HepG2 (cell line): ENCODE data around the gene TBX21. TPM values are rescaled to one million over a fixed set of nuclear protein-coding genes. Genes with fewer than 3 reads are reported as not detected.

ENCODE experiments used
- ATAD3A ChIP-seq: sonication (generic); formaldehyde crosslinking; IDR thresholded peaks from 2 replicates; pipeline ENCODE4 v1.4.0; 2020; ENCODE audit warnings: missing genetic modification reagents
- DZIP1 ChIP-seq: sonication (generic); formaldehyde crosslinking; IDR thresholded peaks from 2 replicates; pipeline ENCODE4 v1.5.0; 2020; ENCODE audit warnings: mild to moderate bottlenecking, missing genetic modification reagents
- MAF1 ChIP-seq: sonication (generic); formaldehyde crosslinking; IDR thresholded peaks from 2 replicates; pipeline ENCODE4 v1.5.0; 2020; ENCODE audit warnings: missing genetic modification reagents, borderline replicate concordance
- MXD3 ChIP-seq: IDR thresholded peaks from 2 replicates; pipeline ENCODE4 v1.6.1; 2016; ENCODE audit warnings: mild to moderate bottlenecking, missing biosample characterization, missing genetic modification reagents
- MXD4 ChIP-seq: IDR thresholded peaks from 2 replicates; pipeline ENCODE4 v1.6.1; 2016; ENCODE audit warnings: mild to moderate bottlenecking, missing biosample characterization, missing genetic modification reagents
- MYNN ChIP-seq: sonication (generic); formaldehyde crosslinking; IDR thresholded peaks from 2 replicates; pipeline ENCODE4 v1.4.0; 2020; ENCODE audit warnings: mild to moderate bottlenecking, low read depth, missing genetic modification reagents
- SUZ12 ChIP-seq: fragments of 150-350 bp; IDR thresholded peaks from 2 replicates; pipeline ENCODE4 v1.6.1; 2014; ENCODE audit warnings: low read depth, low read length
- TAF15 ChIP-seq: fragments of 200-400 bp; formaldehyde crosslinking; IDR thresholded peaks from one replicate; pipeline ENCODE4 v1.6.1; 2018; ENCODE audit warnings: mild to moderate bottlenecking, low read depth, low read length; ENCODE audit not compliant: poor library complexity, severe bottlenecking
- TEAD2 ChIP-seq: sonication (generic); formaldehyde crosslinking; IDR thresholded peaks from 2 replicates; pipeline ENCODE4 v1.9.0; 2021; ENCODE audit warnings: missing genetic modification reagents
- ZBTB14 ChIP-seq: sonication (generic); formaldehyde crosslinking; IDR thresholded peaks from 2 replicates; pipeline ENCODE4 v1.4.0; 2020; ENCODE audit warnings: missing genetic modification reagents
- ZNF296 ChIP-seq: sonication (generic); formaldehyde crosslinking; conservative IDR thresholded peaks from 2 replicates; pipeline ENCODE4 v1.5.0; 2020; ENCODE audit warnings: mild to moderate bottlenecking, missing genetic modification reagents
- ZNF704 ChIP-seq: sonication (generic); formaldehyde crosslinking; IDR thresholded peaks from 2 replicates; pipeline ENCODE4 v1.8.1; 2023; ENCODE audit warnings: mild to moderate bottlenecking, inconsistent platforms, moderate library complexity, missing genetic modification reagents, borderline replicate concordance
- ZNF75D ChIP-seq: sonication (generic); formaldehyde crosslinking; IDR thresholded peaks from 2 replicates; pipeline ENCODE4 v1.8.1; 2023; ENCODE audit warnings: missing genetic modification reagents, mild to moderate bottlenecking, borderline replicate concordance
- ZNF792 ChIP-seq: IDR thresholded peaks from 2 replicates; pipeline ENCODE4 v1.6.1; 2016
- polyA plus RNA-seq, 8 experiments: library from polyadenylated mRNA; depleted of rRNA in 3 of 8; stranded (reverse) in 7 of 8; unstranded in 1 of 8; fragments of >200 nt; fragmentation: Illumina TruSeq in 4 of 8; extraction: Trizol in 4 of 8; gene quantifications; 2 replicates each; pipeline versions ENCODE4 v1.2.1 to v1.2.3, GENCODE V29; 2011 to 2016; ENCODE audit warnings: low read depth in 4 of 8, missing spikeins in 1 of 8, mixed read lengths in 1 of 8; ENCODE audit not compliant: insufficient read depth in 1 of 8
- total RNA-seq, 5 experiments: library from RNA; depleted of rRNA; stranded (reverse); fragments of >200 nt; fragmentation: Illumina TruSeq; extraction: Trizol; gene quantifications; 2 replicates each; pipeline ENCODE4 v1.2.3, GENCODE V29; 2016; ENCODE audit warnings: low read depth in 1 of 5
- TF ChIP-seq, protein P1 (sequence below): sonication (generic); formaldehyde crosslinking; IDR thresholded peaks from 2 replicates; pipeline ENCODE4 v1.4.0; 2020; ENCODE audit warnings: mild to moderate bottlenecking, missing genetic modification reagents, borderline replicate concordance
- TF ChIP-seq, protein P2 (sequence below): sonication (generic); formaldehyde crosslinking; IDR thresholded peaks from 2 replicates; pipeline ENCODE4 v1.5.1; 2020; ENCODE audit warnings: missing genetic modification reagents, mild to moderate bottlenecking, borderline replicate concordance

Gene TBX21
- total and polyA plus RNA-seq, 2 of the 13 experiments (the other 11 are each of a cell fraction or from before 2014, with no cell fraction given), result not detected

GRCh38 chr17:47693731-47694580 is 39.1 kb upstream of the TBX21 start, which contains the start of gene TBKBP1 (continued):
- TF ChIP-seq, protein P1, sequence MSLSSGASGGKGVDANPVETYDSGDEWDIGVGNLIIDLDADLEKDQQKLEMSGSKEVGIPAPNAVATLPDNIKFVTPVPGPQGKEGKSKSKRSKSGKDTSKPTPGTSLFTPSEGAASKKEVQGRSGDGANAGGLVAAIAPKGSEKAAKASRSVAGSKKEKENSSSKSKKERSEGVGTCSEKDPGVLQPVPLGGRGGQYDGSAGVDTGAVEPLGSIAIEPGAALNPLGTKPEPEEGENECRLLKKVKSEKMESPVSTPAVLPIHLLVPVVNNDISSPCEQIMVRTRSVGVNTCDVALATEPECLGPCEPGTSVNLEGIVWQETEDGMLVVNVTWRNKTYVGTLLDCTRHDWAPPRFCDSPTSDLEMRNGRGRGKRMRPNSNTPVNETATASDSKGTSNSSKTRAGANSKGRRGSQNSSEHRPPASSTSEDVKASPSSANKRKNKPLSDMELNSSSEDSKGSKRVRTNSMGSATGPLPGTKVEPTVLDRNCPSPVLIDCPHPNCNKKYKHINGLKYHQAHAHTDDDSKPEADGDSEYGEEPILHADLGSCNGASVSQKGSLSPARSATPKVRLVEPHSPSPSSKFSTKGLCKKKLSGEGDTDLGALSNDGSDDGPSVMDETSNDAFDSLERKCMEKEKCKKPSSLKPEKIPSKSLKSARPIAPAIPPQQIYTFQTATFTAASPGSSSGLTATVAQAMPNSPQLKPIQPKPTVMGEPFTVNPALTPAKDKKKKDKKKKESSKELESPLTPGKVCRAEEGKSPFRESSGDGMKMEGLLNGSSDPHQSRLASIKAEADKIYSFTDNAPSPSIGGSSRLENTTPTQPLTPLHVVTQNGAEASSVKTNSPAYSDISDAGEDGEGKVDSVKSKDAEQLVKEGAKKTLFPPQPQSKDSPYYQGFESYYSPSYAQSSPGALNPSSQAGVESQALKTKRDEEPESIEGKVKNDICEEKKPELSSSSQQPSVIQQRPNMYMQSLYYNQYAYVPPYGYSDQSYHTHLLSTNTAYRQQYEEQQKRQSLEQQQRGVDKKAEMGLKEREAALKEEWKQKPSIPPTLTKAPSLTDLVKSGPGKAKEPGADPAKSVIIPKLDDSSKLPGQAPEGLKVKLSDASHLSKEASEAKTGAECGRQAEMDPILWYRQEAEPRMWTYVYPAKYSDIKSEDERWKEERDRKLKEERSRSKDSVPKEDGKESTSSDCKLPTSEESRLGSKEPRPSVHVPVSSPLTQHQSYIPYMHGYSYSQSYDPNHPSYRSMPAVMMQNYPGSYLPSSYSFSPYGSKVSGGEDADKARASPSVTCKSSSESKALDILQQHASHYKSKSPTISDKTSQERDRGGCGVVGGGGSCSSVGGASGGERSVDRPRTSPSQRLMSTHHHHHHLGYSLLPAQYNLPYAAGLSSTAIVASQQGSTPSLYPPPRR (CRISPR knock-in tag), result no peak
- TF ChIP-seq, protein P2, sequence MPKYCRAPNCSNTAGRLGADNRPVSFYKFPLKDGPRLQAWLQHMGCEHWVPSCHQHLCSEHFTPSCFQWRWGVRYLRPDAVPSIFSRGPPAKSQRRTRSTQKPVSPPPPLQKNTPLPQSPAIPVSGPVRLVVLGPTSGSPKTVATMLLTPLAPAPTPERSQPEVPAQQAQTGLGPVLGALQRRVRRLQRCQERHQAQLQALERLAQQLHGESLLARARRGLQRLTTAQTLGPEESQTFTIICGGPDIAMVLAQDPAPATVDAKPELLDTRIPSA (CRISPR knock-in tag), result no peak; the same call in 1 of the 2 replicates
- TF ChIP-seq ZNF704, result no peak
- no peak for TF ChIP-seq ATAD3A (CRISPR knock-in tag)
- no peak for TF ChIP-seq MXD4 (CRISPR knock-in tag)
- no peak for TF ChIP-seq ZNF792
- TF ChIP-seq TAF15, result no peak
- no peak for TF ChIP-seq DZIP1 (CRISPR knock-in tag)
- TF ChIP-seq SUZ12, result no peak
- no peak for TF ChIP-seq MAF1 (CRISPR knock-in tag)
- TF ChIP-seq MYNN (CRISPR knock-in tag), result 0 out of 2 replicates have a peak, but pooled peaks have one; percentile 17
- no peak for TF ChIP-seq TEAD2
- TF ChIP-seq ZBTB14, result no peak
- TF ChIP-seq ZNF75D (CRISPR knock-in tag), result no peak
- 0 out of 2 replicates have a peak, but pooled peaks have one; percentile 28 for TF ChIP-seq MXD3 (CRISPR knock-in tag)
- no peak for TF ChIP-seq ZNF296 (CRISPR knock-in tag)
